HG03175 (cell line): ENCODE measurements around the gene L1CAM.

ENCODE experiments used
- ATAC-seq: cut with Tn5 transposase; IDR thresholded peaks from one replicate; pipeline ENCODE4 v1.9.1; 2021; ENCODE audit warnings: mild to moderate bottlenecking, moderate library complexity; ENCODE audit not compliant: unreplicated experiment

The L1CAM gene

DNA sequence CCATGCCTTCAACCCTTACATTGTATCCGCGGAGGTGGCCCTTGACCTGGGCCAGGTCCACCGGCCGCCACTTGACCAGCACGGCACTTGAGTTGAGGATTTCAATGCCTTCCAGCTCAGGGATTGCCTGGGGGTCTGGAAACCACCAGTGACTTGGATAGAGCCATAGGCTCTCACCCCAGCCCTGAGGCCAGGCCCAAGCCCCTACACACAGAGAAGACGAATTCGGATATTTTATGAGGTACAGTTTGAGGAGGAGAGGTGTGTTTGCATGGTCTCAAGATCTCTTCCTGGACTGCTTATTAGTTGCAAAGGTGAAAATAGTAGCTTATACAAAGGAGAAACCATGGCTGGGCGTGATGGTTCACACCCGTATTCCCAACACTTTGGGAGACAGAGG lies 20.3 kb downstream of the L1CAM start:
- ATAC-seq, result no peak

DNA sequence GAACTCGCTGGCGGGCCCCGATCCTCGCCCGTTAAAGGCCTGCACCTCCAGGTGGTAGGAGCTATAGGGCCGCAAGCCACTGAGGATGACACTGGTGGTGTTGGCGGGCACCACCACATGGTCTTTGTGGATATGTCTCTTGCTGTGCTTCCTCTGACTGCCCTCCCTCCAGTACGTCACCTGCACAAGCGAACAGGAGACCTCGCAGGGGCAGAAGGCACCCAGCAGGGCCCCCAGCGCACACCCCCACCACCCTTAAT lies 20.7 kb downstream of the L1CAM start:
- no peak for ATAC-seq

DNA sequence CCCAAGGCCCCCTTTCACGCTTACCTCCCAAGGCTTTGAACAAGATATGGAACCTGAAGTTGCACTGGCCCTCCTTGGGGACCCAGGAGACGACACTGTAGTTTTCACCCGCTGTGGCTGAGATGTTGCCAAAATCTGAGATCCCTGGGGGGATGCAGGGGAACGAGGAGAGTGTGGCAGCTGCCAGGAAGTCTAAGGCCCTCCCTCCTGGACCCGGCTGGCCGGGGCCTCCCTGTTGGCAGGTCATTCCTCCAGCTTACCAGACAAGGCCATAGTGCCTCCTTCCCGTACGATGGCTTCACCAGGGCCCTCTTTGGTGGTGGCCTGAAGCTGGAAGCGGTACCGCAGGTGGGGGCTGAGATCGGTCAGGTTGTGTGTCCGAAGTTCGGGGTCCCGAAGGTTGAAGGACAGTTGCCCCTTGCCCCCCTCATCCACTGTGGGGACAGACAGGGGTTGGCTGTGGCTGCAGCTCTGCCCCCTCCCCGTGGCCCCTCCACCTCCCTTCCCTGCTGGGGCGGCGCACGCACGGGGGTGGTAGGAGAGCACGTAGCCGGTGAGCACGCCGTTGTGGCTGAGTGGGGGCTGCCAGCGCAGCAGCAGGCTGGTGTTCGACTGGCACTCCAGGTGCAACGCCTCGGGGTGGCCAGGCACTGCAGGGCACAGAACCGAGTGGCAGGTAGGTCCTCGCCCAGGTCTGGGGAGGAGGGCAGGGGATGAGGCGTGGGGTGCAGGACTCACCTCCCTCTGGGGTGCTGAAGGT lies 21.2 kb downstream of the L1CAM start:
- ATAC-seq, result no peak

DNA sequence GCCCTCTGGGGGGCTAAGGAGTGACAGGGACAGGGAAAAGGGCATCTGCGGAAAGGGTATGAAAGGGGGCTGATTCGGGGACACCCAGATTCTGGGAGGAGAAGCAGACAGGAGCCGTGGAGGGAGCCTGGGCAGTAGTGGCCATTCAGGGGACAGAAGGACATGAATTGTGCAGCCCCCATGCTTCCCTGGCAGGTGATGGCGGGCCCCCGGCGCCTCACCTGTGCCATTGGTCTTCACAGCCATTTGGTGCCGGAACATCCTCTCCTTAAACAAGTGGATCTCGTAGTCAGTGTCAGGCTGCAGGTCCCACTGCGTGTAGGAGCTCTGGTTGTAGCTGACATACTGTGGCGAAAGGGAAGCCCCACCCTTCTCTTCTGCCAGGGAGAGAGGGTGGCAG lies 21.9 kb downstream of the L1CAM start:
- ATAC-seq, result no peak

DNA sequence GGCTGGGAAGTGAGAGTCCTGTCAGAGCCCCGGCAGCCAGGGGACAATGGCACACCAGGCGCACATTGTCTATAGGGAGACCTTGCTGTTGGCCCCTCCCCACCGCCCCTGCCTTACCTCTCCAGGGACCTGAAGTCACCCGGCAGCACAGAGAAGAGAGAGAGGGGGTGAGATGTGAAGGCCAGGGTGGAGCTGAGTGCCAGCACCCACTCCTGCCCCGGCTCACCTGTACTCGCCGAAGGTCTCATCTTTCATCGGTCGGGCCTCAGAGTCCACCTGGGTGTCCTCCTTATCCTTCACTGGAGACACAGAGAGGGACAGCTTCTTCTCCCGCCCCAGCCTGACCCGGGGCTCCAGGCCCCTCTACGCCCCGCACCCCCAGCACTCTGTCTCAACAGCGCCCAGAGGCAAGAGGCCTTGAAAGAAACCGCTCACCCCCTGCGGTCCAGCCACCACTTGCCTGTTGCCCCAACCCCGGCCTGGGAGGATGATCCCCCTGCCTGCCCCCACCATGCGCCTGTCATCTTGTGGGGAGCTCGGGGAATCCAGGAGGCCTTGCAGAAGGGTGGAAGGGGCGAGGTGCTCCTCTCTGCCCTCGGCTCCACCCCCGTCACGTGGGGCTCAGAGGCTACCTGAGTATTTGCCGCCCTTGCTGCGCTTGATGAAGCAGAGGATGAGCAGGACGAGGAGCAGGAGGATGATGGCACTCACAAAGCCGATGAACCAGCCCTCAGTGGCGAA lies 22.6 kb downstream of the L1CAM start:
- no peak for ATAC-seq

DNA sequence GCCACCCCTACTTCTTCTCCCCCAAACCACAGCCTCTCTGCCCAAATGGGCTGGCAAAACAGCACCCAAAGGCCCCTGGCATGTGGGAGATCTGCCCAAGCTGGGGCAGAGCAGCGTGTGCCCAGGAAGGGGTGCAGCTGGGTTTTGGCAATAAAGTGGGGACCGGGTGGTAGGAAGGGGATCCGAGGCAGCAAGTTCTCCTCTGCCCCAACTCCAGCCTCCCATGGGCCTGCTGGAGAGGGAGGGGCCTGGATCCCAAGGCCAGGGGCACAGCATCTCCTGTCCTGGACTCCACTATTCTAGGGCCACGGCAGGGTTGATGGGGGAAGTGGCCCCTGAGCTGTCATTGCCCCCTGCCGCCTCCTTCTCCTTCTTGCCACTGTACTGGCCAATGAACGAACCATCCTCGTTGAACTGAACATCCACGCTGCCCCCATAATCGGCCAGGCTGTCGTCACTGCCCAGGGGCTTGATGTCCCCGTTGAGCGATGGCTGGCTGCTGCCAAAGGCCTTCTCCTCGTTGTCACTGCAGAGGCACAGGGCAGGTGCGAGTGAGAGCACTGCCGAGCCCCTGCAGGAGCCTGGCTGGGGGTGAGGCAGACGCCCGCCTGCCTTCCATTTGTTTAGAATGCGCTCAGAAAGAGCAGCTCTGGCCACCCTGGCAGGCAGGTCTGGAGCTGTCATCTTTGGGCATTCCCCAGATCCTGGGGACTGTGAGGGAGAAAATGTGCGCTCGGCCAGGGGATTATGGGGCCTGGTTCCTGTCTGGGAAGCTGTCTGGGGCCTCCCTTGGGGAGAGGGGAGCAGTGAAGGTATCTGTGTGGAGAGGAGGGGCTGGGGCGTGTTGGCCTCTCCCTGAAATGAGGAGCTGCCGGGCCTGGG lies 23.4 kb downstream of the L1CAM start:
- no peak for ATAC-seq

DNA sequence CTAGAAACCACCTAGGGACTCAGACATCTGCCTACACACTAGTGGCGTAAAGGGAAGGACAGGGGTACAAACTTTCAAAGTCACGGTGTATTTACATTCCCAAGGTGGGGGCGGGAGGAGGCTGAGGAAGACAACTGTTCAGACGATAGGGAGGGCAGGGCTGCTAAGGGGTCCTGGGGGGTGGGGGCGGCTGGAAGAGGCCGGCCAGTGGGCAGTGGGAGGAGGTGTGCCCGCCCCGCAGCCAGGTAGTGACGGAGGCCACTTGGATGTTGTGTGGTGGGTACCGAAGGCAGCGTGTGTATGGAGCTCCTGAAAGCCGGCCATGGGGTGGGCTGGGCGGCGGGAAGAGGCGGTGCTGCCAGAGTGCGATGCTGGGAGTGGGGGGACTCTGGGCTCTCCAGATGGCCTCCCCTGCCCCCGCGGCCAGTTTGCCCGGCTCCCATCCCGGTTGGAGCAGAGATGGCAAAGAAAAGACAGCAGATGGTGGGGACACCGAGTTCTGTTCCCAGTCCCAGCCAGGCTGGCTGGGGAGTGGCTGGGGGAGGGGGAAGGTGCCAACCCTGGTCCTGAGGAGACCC lies 24.2 kb downstream of the L1CAM start:
- ATAC-seq, result no peak

DNA sequence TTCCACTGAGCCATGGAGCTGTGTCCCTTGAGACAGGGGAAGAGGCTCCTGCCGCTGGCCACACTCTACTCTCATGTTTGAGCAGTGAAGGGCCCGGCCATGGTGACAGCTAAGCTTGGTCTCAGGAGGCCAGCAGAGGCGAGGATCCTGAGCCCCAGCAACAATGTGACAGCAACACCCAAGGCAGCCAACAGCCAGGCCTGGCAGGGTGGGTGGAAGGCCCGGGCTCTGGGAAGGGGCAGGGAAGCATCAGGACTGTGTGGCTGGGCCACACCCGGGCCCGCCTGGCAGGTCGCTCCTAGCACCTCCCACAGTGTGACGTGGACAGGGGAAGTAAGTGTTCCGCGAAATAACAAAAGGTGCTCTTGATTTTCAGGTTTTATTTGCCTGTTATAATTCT lies 24.8 kb downstream of the L1CAM start:
- ATAC-seq, result no peak

DNA sequence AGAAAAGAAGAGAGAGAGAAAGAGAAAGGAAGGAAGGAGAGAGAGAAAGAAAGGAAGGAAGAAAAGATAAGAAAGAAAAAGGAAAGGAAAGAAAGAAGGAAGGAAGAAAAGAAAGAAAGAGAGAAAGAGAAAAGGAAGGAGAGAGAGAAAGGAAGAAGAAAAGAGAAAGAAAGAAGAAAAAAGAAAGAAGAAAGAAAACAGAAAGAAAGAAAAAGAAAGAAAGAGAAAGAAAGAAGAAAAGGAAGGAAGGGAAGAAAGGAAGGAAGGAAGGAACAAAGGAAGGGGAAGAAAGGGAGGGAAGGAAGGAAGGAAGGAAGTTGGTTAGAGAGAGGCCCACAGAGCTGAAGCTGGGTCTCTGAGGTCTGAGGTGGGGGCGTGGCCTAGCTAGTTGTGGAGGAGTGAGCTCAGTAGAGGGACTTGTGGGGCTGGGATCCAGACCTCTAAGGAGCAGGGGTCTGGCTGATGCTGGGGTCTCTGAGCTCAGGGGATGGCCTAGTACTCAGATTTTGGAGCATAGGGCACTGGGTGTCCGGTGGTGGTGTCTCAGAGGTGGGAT lies 28.5 kb downstream of the L1CAM start:
- ATAC-seq, result no peak

DNA sequence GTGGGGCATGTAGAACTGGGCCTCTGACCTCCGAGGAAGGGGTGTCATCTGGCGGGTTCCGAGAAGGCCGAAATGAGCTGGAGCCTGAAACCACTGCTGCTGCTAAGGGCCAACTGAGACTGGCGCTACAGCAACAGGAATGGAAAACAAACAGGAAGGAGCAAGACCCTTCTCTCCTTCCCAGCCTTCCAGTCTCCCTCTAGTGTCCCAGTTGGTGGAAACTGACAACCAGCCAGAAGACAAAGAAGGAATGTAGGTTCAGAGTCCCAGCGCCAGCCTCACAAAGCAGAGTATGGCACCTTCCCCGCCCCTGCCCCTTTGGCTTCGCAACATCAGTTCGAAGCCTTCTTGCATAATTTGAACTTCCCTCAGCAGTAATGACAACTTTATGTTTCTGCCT lies 31.3 kb downstream of the L1CAM start:
- ATAC-seq, result no peak

DNA sequence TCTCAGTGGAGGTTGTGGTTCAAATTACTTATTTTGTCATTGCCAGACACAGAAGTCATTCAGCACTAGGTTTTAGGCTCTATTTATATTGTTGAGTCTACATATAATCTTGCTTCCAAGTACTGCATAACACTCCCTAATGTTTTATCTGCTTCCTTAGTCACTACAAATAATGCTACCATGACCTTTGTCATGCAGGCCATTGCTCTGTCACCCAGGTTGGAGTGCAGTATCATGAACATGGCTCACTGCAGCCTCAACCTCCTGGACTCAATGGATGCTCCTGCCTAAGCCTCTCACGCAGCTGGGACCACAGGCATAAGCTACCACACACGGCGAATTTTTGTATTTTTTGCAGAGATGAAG lies 32.1 kb downstream of the L1CAM start:
- ATAC-seq, result no peak

DNA sequence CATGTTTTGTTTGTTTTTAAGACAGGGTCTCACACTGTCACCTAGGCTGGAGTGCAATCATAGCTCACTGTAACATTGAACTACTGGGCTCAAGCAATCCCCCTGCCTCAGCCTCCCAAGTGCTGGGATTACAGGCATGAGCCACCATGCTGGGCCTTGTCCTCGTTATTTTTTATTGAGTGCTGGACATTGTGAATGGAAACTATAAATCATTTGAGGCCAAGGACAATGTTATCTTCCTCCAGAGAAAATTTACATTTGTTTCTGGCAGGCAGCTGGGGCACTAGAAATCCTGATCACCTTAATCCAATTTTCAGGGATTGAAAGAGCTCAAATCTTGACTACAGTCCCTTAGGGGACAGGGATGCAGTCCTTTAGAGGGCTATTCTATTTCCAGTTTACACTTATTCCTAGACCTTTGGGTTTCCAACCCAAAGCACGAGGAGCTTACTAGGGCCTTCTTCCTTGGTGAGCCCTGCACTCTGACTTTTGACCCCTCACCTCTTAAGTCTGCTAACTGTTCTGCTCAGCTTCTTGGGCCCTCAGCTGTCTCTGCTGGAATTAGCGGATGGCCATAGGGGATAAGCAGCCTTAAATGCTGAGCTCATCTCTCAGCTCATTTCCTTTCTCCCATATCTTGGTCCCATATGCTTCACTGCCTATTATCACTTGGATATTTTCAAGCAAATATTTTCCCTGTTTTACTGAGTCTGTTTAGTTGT lies 32.6 kb downstream of the L1CAM start:
- ATAC-seq, result no peak

DNA sequence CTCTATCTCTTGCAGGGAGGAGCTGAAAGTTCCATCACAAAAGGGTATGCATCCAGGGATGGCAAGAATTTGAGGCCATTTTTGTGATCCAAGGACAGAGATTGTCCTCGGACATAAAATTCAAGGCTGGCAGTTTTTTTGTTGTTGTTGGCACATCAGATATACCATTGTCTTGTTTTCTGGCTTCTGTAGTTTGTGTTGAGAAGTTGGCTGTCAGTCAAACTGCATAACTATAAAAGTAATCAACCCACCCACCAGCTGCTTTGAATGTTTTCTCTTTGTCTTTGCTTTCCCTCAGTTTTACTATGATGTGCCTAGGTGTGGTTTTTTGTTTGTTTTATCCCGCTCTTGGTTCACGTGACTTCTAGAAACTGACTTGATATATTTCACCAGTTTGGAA lies 34.0 kb downstream of the L1CAM start:
- no peak for ATAC-seq

DNA sequence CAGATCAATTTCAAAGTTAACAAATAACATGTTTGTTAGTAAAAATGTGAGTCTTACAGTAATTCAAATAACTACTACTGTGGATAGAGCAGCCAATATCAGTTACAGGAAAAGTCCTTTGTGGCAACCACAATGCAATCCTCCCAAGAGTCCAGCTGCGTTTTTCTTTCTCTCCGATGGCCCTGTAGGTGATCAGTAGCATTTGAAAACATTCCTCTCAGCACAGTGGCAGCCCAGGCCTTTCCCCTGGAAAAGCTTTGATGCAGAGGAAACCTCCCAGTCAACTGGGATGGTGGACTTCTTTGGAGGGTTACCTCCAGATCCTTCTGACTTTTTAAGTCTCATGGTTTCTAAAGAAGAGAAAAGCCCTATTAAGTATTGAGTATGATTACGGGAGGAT lies 37.6 kb downstream of the L1CAM start:
- ATAC-seq, result no peak

DNA sequence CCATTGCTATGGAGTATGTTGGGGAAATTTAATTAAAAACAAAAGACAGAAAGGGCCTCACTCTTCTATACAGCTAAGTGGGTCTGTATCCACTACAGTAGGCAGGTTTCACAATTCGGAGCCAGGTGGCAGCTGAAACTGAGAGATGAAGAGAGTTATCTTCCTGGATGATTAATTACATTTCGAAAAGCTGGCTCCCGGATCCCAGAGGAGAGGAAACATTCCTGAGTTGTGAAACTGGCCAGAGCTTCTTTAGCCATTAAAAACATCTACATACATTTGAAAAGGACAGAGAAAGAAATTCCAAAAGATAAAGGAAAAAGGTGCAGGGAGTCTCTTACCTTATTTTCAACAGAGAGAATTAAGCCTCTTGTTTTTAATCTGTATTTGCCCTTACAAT lies 40.1 kb downstream of the L1CAM start:
- ATAC-seq, result no peak

DNA sequence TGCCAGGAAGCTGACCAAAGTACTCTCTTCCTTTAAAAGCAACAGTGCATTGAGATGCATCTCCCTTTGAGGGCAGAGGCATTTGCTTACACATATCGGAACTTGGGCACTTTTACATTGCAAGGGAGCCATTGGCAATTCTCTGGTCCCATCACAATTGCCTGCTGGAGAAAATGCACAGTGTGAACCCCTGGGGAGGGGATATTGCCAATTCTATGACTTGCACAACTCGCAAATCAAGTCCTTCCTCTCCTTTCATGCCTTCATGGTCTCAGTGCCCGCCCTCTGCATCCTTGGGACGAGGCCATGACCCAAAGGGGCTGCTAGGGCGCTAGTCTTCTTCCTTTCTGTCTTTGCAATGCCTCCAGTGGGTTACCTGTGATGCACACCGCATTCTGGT lies 40.8 kb downstream of the L1CAM start:
- ATAC-seq, result no peak

DNA sequence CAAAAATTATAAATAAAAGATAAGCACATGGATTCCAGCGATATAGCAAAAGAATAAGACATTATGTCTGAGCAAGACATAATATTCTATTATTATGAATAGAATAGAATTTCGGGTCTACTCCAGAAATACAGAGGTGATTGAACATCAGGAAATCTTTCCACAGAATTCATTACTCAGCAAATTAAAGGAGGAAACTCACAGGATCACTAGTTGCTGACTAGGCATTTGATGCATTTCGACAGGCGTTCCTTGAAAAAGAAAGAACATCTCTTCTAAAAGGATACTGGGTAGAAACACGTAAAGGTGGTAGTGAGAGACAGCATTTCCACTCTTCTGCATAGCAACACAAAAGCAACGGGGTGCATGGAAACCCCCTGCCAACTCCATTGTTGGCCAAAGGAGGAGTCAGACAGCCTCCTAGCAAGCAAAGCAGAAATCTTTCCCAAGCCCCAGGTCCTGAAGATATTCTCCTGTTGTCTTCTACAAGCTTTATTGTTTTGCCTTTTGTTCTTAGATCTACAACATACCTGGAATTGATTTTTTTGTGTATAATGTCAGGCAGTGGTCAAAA lies 41.4 kb downstream of the L1CAM start:
- ATAC-seq, result no peak

DNA sequence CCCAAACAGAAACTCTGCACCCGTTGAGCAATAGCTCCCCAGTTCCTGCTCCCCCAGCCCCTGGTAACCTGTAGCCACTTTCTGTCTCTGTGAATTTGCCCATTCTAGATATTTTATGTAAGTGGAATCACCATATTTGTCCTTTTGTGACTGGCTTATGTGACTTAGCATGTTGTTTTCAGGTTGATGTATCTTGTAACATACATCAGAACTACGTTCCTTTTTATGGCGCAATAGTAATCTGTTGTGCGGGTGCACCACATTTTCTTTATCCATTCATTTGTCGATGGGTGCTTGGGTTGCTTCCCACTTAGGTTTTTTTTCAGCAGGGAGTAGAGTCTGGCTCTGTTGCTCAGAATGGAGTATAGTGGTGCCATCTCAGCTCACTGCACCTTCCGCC lies 49.1 kb downstream of the L1CAM start:
- no peak for ATAC-seq

DNA sequence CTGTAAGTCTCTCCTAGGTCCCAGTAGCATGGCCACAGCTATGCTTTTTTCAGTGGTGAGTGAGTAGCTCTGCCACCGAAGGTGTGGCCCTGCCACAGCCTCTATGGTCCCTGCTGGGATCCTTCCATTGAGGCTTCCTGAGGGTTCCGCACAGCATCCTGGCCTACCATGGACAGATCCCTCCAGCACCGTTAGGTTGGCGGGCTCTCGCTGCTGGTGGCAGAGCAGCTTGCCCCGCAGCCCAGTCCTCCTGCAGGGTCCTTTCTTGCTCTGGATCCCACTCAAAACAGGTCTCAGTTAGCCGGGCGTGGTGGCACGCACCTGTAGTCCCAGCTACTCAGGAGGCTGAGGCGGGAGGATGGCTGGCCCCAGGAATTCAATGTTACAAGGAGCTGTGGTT lies 53.2 kb downstream of the L1CAM start:
- ATAC-seq, result no peak

DNA sequence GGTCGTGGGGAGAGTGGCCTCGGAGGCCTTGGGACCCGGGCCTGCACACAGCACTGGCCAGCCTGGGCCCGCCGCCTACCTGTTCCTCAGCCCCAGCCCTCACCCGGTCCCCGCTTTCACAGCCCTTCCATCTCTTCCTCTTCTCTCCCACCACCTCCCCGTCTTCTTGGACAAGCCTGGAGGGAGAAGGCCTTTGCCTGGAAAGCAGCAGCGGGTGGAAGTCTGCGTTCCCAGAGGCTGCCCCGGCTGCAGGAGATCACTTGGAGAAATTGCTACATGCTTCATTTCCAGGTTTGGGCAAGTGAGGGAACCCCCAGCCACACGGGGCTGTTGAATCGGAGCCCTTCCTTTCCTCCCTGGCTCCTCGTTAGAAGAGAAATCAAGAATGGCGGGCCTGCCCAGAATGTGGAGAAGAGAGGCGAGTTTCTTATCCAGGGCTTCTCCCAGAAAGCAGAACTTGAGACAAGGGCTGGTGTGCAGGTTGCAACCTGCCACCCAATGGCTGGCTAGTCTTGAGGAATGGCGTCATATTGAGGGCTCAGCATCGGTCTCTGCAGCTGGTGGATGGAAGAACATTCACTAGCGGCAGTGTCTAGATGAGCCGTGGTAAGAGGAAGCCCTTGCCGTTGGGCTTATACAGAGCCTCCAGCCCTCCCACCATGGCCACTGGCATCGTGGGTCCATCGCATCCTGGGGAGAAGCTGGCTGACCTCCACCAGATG lies 54.4 kb downstream of the L1CAM start:
- no peak for ATAC-seq
